Caco-2 (cell line): Measurements from ENCODE around the gene ZNRF3. TPM values are rescaled to one million over a fixed set of nuclear protein-coding genes. Genes with fewer than 3 reads are reported as not detected.

Experiments
- BruUV-seq: library from RNA; stranded (reverse); fragments of 400-500 nt; replicated peaks from 2 replicates; lab custom pipeline; 2021; lab: Mats Ljungman, UMichigan
- CTCF ChIA-PET: fragments of 300-600 bp; sonication (Branson Sonifier 250); formaldehyde crosslinking; loops from one replicate; lab custom pipeline; 2022; ENCODE audit warnings: antibody characterized with exemption; lab: Charles Lee
- POLR2A ChIA-PET: fragments of 300-600 bp; sonication (Branson Sonifier 250); formaldehyde crosslinking; loops from one replicate; lab custom pipeline; 2022; ENCODE audit warnings: antibody characterized with exemption; lab: Charles Lee
- DNase-seq, 2 experiments: peaks; one replicate each; pipeline versions ENCODE4 v3.0.0 to v3.0.0-alpha.2; 2020 to 2022
- H3K27me3 ChIP-seq: replicated peaks from 2 replicates; pipeline ENCODE4 v1.6.0; 2011; ENCODE audit warnings: low read length; ENCODE audit not compliant: control insufficient read depth, insufficient read depth
- H3K36me3 ChIP-seq: 2 replicates; pipeline ENCODE4 v1.5.1; 2011; ENCODE audit warnings: low read length; ENCODE audit not compliant: control insufficient read depth, insufficient read depth
- H3K4me1 ChIP-seq: fragments of 250-450 bp; sonication (Bioruptor Pico); 2 replicates; pipeline ENCODE4 v1.5.1; 2020; ENCODE audit warnings: mild to moderate bottlenecking
- H3K4me3 ChIP-seq: 2 replicates; pipeline ENCODE4 v1.5.1; 2011; ENCODE audit warnings: low read depth, mild to moderate bottlenecking, control low read depth, low read length
- H3K9me3 ChIP-seq: fragments of 250-450 bp; sonication (Bioruptor Pico); 2 replicates; pipeline ENCODE4 v1.5.1; 2020; ENCODE audit warnings: mild to moderate bottlenecking, moderate library complexity
- H3K27ac Mint-ChIP-seq: one replicate; pipeline ENCODE4 v1.8.0; 2022; ENCODE audit warnings: mixed read lengths; ENCODE audit not compliant: unreplicated experiment
- H3K27me3 Mint-ChIP-seq: one replicate; pipeline ENCODE4 v1.8.0; 2022; ENCODE audit warnings: mixed read lengths; ENCODE audit not compliant: insufficient read depth, unreplicated experiment
- H3K36me3 Mint-ChIP-seq: one replicate; pipeline ENCODE4 v1.8.0; 2022; ENCODE audit warnings: mild to moderate bottlenecking, mixed read lengths; ENCODE audit not compliant: insufficient read depth, unreplicated experiment
- H3K4me1 Mint-ChIP-seq: one replicate; pipeline ENCODE4 v1.8.0; 2022; ENCODE audit warnings: low read depth, mixed read lengths; ENCODE audit not compliant: unreplicated experiment
- H3K4me3 Mint-ChIP-seq: one replicate; pipeline ENCODE4 v1.8.0; 2022; ENCODE audit warnings: mild to moderate bottlenecking, moderate library complexity, mixed read lengths; ENCODE audit not compliant: unreplicated experiment
- H3K9me3 Mint-ChIP-seq: one replicate; pipeline ENCODE4 v1.8.0; 2022; ENCODE audit warnings: mixed read lengths; ENCODE audit not compliant: unreplicated experiment
- intact Hi-C: fragments of 100-400 bp; cut with micrococcal nuclease; formaldehyde crosslinking; loops from one replicate; pipeline ENCODE4 v1.10.0; 2022; ENCODE audit not compliant: unreplicated experiment
- total RNA-seq: library from RNA; stranded (reverse); gene quantifications from 2 replicates; pipeline ENCODE4 v1.2.3, GENCODE V29; 2022
- TF ChIP-seq, protein P1 (sequence below), 2 experiments: fragments of 200-600 bp in 1 of 2; IDR thresholded peaks; 1 replicate in 1 of 2; 2 replicates in 1 of 2; pipeline versions ENCODE4 v1.5.1 to v1.8.0; 2011 to 2022; ENCODE audit warnings: antibody characterized with exemption in 1 of 2, control low read depth in 1 of 2, inconsistent platforms in 1 of 2, low read depth in 1 of 2, low read length in 1 of 2, mild to moderate bottlenecking in 1 of 2, moderate library complexity in 1 of 2; ENCODE audit not compliant: insufficient read depth in 1 of 2, severe bottlenecking in 1 of 2, unreplicated experiment in 1 of 2

The ZNRF3 gene
- total RNA-seq, 1 experiment from 2014 or later: 41.1 TPM

DNA sequence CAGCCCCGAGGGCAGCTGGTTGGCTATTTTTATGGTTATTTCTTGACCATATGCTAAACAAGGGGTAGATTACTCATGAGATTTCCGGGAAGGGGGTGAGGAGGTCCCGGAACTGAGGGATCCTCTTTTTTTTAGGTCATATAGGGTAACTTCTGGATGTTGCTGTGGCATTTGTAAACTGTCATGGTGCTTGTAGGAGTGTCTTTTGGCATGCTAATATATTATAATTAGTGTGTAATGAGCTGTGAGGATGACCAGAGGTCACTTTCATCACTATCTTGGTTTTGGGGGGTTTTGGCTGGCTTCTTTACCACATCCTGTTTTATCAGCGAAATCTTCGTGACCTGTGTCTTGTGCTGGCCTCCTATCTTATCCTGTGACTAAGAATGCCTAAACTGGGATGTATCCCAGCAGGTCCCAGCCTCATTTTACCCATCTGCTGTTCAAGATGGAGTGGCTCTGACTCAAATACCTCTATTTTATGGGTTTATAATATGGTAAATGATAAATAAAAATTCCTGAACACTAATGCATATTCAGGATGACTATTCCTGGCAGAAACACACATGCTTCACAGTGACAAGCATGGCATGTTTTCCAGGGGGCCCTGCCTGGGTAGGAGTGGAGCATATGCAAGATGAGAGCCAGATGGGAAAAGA lies 200.7 kb downstream of the ZNRF3 start:
- no peaks in the 10 kb centered on the region for H3K27me3 Mint-ChIP-seq
- no peaks in the 10 kb centered on the region for H3K36me3 ChIP-seq
- H3K9me3 Mint-ChIP-seq: no peaks in the 10 kb centered on the region
- intact Hi-C loops: no loop called here
- TF ChIP-seq, protein P1, sequence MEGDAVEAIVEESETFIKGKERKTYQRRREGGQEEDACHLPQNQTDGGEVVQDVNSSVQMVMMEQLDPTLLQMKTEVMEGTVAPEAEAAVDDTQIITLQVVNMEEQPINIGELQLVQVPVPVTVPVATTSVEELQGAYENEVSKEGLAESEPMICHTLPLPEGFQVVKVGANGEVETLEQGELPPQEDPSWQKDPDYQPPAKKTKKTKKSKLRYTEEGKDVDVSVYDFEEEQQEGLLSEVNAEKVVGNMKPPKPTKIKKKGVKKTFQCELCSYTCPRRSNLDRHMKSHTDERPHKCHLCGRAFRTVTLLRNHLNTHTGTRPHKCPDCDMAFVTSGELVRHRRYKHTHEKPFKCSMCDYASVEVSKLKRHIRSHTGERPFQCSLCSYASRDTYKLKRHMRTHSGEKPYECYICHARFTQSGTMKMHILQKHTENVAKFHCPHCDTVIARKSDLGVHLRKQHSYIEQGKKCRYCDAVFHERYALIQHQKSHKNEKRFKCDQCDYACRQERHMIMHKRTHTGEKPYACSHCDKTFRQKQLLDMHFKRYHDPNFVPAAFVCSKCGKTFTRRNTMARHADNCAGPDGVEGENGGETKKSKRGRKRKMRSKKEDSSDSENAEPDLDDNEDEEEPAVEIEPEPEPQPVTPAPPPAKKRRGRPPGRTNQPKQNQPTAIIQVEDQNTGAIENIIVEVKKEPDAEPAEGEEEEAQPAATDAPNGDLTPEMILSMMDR (IDR thresholded peaks at IDR 0.05; ENCODE audit: insufficient read depth in 1 of 2, low read depth in 1 of 2, low read length in 1 of 2, severe bottlenecking in 1 of 2, unreplicated experiment in 1 of 2): no peak
- peaks cover 5% of the 10 kb centered on the region; the same call in 1 of the 2 replicates for H3K4me1 ChIP-seq
- no TSS peak for BruUV-seq
- no peak overlapping the region for H3K27ac Mint-ChIP-seq
- H3K4me3 Mint-ChIP-seq: no peak overlapping the region
- DNase-seq: no peak
- ChIA-PET CTCF (no interaction called here), POLR2A (no interaction called here)
- no peaks in the 10 kb centered on the region for H3K27me3 ChIP-seq
- peaks cover 2% of the 10 kb centered on the region for H3K36me3 Mint-ChIP-seq
- H3K9me3 ChIP-seq: no peaks in the 10 kb centered on the region
- no peak overlapping the region for H3K4me3 ChIP-seq
- peaks cover 10% of the 10 kb centered on the region for H3K4me1 Mint-ChIP-seq

DNA sequence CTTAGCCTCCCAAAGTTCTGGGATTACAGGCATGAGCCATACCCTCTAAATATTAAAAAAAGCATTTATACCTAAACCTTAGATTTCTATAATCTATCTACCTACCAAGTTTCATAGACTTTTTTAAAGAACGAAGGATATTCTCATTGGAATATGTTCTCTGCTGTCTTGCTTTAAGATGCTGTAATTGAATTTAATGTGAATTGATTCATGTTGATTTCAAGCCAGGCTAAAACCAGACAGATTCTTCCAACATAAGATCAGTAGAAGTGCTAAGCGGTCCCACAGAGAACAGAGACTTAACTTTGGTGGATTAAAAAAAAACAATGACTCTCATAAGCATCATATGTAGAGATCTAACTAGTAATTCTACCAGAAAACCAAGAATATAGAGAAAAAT lies 203.6 kb downstream of the ZNRF3 start:
- Mint-ChIP-seq H3K27ac (no peak overlapping the region), H3K4me3 (no peak overlapping the region), H3K36me3 (no peaks in the 10 kb centered on the region), H3K27me3 (no peaks in the 10 kb centered on the region), H3K9me3 (no peaks in the 10 kb centered on the region), H3K4me1 (peaks cover 21% of the 10 kb centered on the region)
- Histone ChIP-seq H3K4me3 (no peak overlapping the region), H3K27me3 (no peaks in the 10 kb centered on the region), H3K9me3 (no peaks in the 10 kb centered on the region), H3K36me3 (no peaks in the 10 kb centered on the region), H3K4me1 (no peaks in the 10 kb centered on the region)
- no TSS peak for BruUV-seq
- ChIA-PET POLR2A (no interaction called here), CTCF (no interaction called here)
- intact Hi-C loops: no loop called here
- TF ChIP-seq, protein P1 (IDR thresholded peaks at IDR 0.05; ENCODE audit: insufficient read depth in 1 of 2, low read depth in 1 of 2, low read length in 1 of 2, severe bottlenecking in 1 of 2, unreplicated experiment in 1 of 2): no peak
- no peak for DNase-seq

DNA sequence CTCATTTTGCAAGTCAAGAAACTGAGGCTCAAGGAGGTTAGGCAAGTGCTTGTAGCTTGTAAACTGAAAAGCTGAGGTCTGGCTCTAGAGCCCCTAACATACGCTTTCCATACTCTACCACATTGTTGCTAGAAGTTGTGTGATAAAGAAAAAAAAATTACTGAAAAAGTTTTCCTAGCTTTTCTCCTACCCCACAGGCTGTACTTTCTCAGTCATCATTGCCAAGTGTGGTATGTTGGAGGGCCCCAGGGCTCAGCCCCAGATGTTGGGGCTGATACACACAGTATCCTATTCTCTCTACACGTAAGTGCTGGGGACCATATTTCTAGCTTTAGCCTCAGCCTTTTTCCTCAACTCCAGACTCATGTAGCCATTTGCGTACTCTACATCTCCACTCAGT lies 205.4 kb downstream of the ZNRF3 start:
- no peak for DNase-seq
- Histone ChIP-seq H3K4me3 (no peak overlapping the region), H3K36me3 (no peaks in the 10 kb centered on the region), H3K27me3 (no peaks in the 10 kb centered on the region), H3K9me3 (no peaks in the 10 kb centered on the region), H3K4me1 (no peaks in the 10 kb centered on the region)
- ChIA-PET POLR2A (no interaction called here), CTCF (no interaction called here)
- no peaks in the 10 kb centered on the region for H3K27me3 Mint-ChIP-seq
- BruUV-seq: no TSS peak
- H3K4me3 Mint-ChIP-seq: no peak overlapping the region
- H3K36me3 Mint-ChIP-seq: peaks cover under 1% of the 10 kb centered on the region
- no peak overlapping the region for H3K27ac Mint-ChIP-seq
- no peaks in the 10 kb centered on the region for H3K9me3 Mint-ChIP-seq
- intact Hi-C loops: no loop called here
- TF ChIP-seq, protein P1 (IDR thresholded peaks at IDR 0.05; ENCODE audit: insufficient read depth in 1 of 2, low read depth in 1 of 2, low read length in 1 of 2, severe bottlenecking in 1 of 2, unreplicated experiment in 1 of 2): no peak
- H3K4me1 Mint-ChIP-seq: peaks cover 25% of the 10 kb centered on the region
